Measurements from ENCODE around the gene LASP1. TPM values are rescaled to one million over a fixed set of nuclear protein-coding genes. Genes with fewer than 3 reads are reported as not detected.

Gene LASP1
- total RNA-seq, 4 donors from 2014 or later: 51.8 to 76.2 (median 63.9) TPM

- intact Hi-C loops (cut with DNase I; ENCODE audit: low total_unique reads): no loop called here
- H3K4me3 ChIP-seq (ENCODE audit: low read depth, poor library complexity, severe bottlenecking): no peak overlapping the region
- WGBS, 2 donors: 86 to 92% methylated on average over 12 to 13 of the region's 13 CpGs
- DNase-seq (ENCODE audit: low spot score in 2 of 2): no peak
- TF ChIP-seq POLR2A (IDR thresholded peaks at IDR 0.05): no peak
- TF ChIP-seq CTCF (IDR thresholded peaks at IDR 0.05): no peak
Measured at GRCh38 chr17:38892620-38893019, 22.8 kb downstream of the LASP1 start.

- TF ChIP-seq CTCF (IDR thresholded peaks at IDR 0.05) (no peak), POLR2A (IDR thresholded peaks at IDR 0.05) (no peak)
- WGBS, 2 donors: 77 to 85% methylated on average over 3 to 5 of the region's 5 CpGs
- DNase-seq (ENCODE audit: low spot score in 2 of 2): no peak
- no peak overlapping the region for H3K4me3 ChIP-seq (ENCODE audit: low read depth, poor library complexity, severe bottlenecking)
- intact Hi-C loops (cut with DNase I; ENCODE audit: low total_unique reads): no loop called here
Measured at GRCh38 chr17:38893113-38893512, 23.3 kb downstream of the LASP1 start.

- DNase-seq (ENCODE audit: low spot score in 2 of 2): no peak
- WGBS, 2 donors: 44 to 56% methylated on average over 6 of the region's 6 CpGs
- TF ChIP-seq POLR2A (IDR thresholded peaks at IDR 0.05) (no peak), CTCF (IDR thresholded peaks at IDR 0.05) (no peak)
- H3K4me3 ChIP-seq (ENCODE audit: low read depth, poor library complexity, severe bottlenecking): no peak overlapping the region
- intact Hi-C loops (cut with DNase I; ENCODE audit: low total_unique reads): no loop called here
Measured at GRCh38 chr17:38893607-38894006, 23.7 kb downstream of the LASP1 start.

GRCh38 chr17:38894276-38894675 lies 24.4 kb downstream of the LASP1 start:
- WGBS, 2 donors: 59 to 69% methylated on average over 7 of the region's 7 CpGs
- no peak overlapping the region for H3K4me3 ChIP-seq (ENCODE audit: low read depth, poor library complexity, severe bottlenecking)
- no peak for DNase-seq (ENCODE audit: low spot score in 2 of 2)
- no peak for TF ChIP-seq CTCF (IDR thresholded peaks at IDR 0.05)
- no peak for TF ChIP-seq POLR2A (IDR thresholded peaks at IDR 0.05)
- intact Hi-C loops (cut with DNase I; ENCODE audit: low total_unique reads): no loop called here

DNA sequence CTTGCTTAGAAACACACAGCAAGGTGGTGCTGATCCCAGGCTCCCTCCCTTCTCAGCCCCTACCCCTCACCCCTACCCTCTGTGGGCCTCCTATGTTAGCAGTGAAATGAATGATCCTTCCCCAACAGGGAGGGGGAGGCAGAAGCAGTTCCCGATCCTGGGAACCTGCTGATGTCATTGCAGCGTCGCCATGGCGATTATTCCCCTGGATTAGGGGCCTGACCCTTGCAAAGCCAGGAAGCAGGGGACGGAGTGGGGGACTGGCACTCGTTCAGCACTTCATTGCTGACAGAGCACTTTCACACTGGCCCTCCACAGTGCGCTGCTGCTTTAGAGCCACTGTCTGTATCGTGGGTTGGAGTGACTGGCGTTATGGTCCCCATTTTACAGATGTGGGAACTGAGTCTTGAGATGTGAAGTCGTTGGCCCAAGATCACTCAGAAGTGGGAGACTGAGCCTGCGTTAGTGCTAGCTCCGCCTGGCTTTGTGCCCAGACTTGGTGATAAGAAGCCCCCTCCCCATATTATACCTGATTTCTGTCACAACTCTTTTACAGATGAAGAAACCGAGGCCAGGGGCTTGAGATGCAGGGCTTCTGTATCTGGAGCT lies 26.6 kb downstream of the LASP1 start:
- intact Hi-C loops (cut with DNase I; ENCODE audit: low total_unique reads): no loop called here
- 72 to 78% methylated on average over 12 to 13 of the region's 13 CpGs for WGBS, 2 donors
- DNase-seq (ENCODE audit: low spot score in 2 of 2): no peak
- H3K4me3 ChIP-seq (ENCODE audit: low read depth, poor library complexity, severe bottlenecking): no peak overlapping the region
- TF ChIP-seq CTCF (IDR thresholded peaks at IDR 0.05): no peak
- no peak for TF ChIP-seq POLR2A (IDR thresholded peaks at IDR 0.05)

GRCh38 chr17:38897176-38897575 lies 27.3 kb downstream of the LASP1 start:
- intact Hi-C loops (cut with DNase I; ENCODE audit: low total_unique reads): no loop called here
- no peak for DNase-seq (ENCODE audit: low spot score in 2 of 2)
- TF ChIP-seq POLR2A (IDR thresholded peaks at IDR 0.05) (no peak), CTCF (IDR thresholded peaks at IDR 0.05) (no peak)
- H3K4me3 ChIP-seq (ENCODE audit: low read depth, poor library complexity, severe bottlenecking): no peak overlapping the region
- 31 to 38% methylated on average over 6 of the region's 6 CpGs for WGBS, 2 donors
